Measurements from ENCODE around the gene MRGPRD. TPM values are rescaled to one million over a fixed set of nuclear protein-coding genes. Genes with fewer than 3 reads are reported as not detected.

Gene MRGPRD
- total and polyA plus RNA-seq, 2 of the 13 experiments (the other 11 are each of a cell fraction or from before 2014, with no cell fraction given), result not detected

DNA sequence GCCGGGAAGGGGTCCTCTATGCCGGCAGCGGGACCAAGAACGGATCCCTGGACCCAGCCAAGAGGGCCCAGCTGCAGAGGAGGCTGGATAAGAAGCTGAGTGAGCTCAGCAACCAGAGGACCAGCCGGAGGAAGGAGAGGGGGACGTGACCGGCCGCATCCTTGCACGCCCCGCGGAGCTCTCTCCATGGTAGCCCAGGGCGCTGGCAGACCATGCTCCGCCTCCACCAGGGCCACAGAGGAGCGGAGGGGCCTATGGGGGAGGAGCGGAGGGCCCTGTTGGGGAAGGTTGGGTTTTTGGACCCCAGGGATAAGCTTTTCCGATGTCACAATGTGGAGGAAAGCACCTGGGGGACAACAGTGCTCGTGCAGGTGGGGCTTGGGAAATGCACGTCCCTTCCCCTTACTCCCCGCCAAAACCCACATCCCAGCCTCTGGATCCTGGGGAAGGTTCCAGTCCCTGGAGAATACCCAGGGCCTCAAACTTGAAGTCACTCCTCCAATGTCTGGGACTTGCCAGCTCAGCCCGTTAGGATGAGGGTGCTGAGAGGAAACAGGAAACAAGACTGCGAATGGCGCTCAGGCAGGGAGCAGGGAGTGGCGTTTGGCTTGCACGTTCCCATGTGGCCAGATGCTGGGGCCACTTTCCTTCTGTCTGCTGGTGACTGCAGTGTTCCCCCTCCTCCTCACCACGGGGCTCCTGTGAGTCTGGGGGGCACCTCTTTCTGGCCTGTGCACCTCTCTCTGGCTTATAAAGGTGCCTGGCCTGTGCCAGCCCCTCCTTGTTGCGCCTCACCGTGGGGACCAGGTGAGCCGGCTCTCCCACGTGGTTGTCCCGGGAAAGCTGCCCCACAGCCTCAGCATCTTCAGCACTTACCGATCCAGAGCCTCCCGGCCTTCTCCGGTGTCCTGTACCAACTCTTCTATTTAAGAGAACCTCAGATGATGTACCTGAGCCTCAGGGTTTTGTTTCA lies 40.9 kb downstream of the MRGPRD start:
- Histone ChIP-seq H3K4me2 (ENCODE audit: low read depth, low read length) (no peak overlapping the region), H3K9ac (ENCODE audit: insufficient read depth, low read depth, low read length) (no peak overlapping the region), H2AFZ (ENCODE audit: low read length) (no peak overlapping the region), H3K4me3 (replicated peaks in 1 of 3; ENCODE audit: insufficient read depth in 1 of 3, low read depth in 2 of 3, low read length in 3 of 3) (no peak overlapping the region), H3K36me3 (replicated peaks in 1 of 2; ENCODE audit: control insufficient read depth in 1 of 2, insufficient read depth in 2 of 2, low read length in 2 of 2) (peaks cover 19 to 28% of the 10 kb centered on the region in 2 experiments; a peak in 4 of 5 replicates), H4K20me1 (ENCODE audit: insufficient read depth, low read length) (no peaks in the 10 kb centered on the region), H3K27me3 (ENCODE audit: control insufficient read depth in 1 of 2, insufficient read depth in 2 of 2, low read length in 2 of 2) (no peaks in the 10 kb centered on the region; a peak in 1 of 5 replicates), H3K9me3 (ENCODE audit: low read length) (no peaks in the 10 kb centered on the region), H3K4me1 (ENCODE audit: insufficient read depth, low read length) (no peaks in the 10 kb centered on the region), H3K27ac (ENCODE audit: extremely low read length, insufficient read depth, low read length) (no peak overlapping the region), H3K79me2 (ENCODE audit: insufficient read depth, low read length) (no peaks in the 10 kb centered on the region)
- BruUV-seq (replicated peaks), result no TSS peak
- DNase-seq (ENCODE audit: low spot score) (no peak), ATAC-seq (no peak; the same call in 2 of the 3 replicates), FAIRE-seq (no peak)
- CTCF ChIA-PET (ENCODE audit: low intra/inter-chr PET ratio, low total read pairs), result no interaction called here
- 93% methylated on average over 26 of the region's 33 CpGs for WGBS (ENCODE audit: low lambda C conversion rate)
- in situ Hi-C loops (cut with HindIII; ENCODE audit: extremely low pct_ligation_motif_present, low pct_unique_long_range_greater_than_20kb), result no loop called here
- POLR2A ChIA-PET, result no interaction called here
- TF ChIP-seq, protein P1, sequence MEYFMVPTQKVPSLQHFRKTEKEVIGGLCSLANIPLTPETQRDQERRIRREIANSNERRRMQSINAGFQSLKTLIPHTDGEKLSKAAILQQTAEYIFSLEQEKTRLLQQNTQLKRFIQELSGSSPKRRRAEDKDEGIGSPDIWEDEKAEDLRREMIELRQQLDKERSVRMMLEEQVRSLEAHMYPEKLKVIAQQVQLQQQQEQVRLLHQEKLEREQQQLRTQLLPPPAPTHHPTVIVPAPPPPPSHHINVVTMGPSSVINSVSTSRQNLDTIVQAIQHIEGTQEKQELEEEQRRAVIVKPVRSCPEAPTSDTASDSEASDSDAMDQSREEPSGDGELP (IDR thresholded peaks at IDR 0.05; ENCODE audit: borderline replicate concordance, low read depth), result no peak
- TF ChIP-seq ZNF615 (CRISPR knock-in tag; IDR thresholded peaks at IDR 0.05; ENCODE audit: borderline replicate concordance), result no peak
- TF ChIP-seq, protein P2, sequence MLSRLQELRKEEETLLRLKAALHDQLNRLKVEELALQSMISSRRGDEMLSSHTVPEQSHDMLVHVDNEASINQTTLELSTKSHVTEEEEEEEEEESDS (CRISPR knock-in tag; IDR thresholded peaks at IDR 0.05; ENCODE audit: borderline replicate concordance), result no peak
- intact Hi-C loops (cut with micrococcal nuclease; ENCODE audit: unreplicated experiment), result no loop called here

DNA sequence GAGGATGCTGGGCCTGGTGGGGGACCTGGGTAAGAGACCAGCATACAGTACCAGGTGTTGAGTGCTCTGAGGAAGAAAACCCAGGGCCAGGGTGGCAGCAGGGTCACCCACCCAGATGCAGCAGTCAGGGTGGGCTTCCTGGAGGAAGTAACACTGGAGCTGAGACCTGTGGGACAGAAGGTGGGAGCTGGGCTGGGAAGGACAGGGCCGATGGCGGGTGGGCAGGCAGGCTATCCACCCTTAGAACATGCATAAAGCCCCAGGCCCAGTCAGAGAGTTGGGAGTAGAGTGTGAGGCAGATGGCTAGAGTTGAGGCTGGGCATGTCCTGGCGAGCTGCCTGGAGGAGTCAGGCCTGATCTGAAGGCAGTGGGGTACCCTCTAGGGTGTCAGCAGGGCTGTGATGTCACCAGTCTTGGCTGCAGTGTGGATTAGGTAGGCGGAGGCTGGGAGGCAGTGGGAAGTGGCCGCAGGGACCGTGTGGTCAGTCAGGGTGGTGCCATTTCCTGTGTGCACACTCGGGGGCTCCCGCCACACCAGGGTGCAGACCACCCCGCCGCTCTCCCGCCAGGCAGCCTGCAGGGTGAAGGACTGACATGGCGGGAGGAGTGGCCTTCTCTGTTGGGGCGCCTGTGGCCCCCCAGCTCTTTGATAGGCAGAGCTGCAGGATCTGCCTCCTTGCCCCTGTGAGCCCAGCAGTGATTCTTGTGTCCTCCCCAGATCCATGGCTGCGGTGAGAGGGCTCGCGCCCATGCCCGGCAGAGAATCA lies 41.8 kb downstream of the MRGPRD start:
- in situ Hi-C loops (cut with HindIII; ENCODE audit: extremely low pct_ligation_motif_present, low pct_unique_long_range_greater_than_20kb) (no loop called here), intact Hi-C loops (cut with micrococcal nuclease; ENCODE audit: unreplicated experiment) (no loop called here)
- no TSS peak for BruUV-seq (replicated peaks)
- POLR2A ChIA-PET, result no interaction called here
- Histone ChIP-seq H2AFZ (ENCODE audit: low read length) (no peak overlapping the region), H3K79me2 (ENCODE audit: insufficient read depth, low read length) (no peaks in the 10 kb centered on the region), H3K27me3 (ENCODE audit: control insufficient read depth in 1 of 2, insufficient read depth in 2 of 2, low read length in 2 of 2) (no peaks in the 10 kb centered on the region; a peak in 1 of 5 replicates), H3K36me3 (replicated peaks in 1 of 2; ENCODE audit: control insufficient read depth in 1 of 2, insufficient read depth in 2 of 2, low read length in 2 of 2) (peaks cover 19 to 37% of the 10 kb centered on the region in 2 experiments; a peak in 4 of 5 replicates), H3K4me1 (ENCODE audit: insufficient read depth, low read length) (no peaks in the 10 kb centered on the region), H3K9ac (ENCODE audit: insufficient read depth, low read depth, low read length) (no peak overlapping the region), H3K4me2 (ENCODE audit: low read depth, low read length) (no peak overlapping the region), H3K9me3 (ENCODE audit: low read length) (no peaks in the 10 kb centered on the region), H3K4me3 (replicated peaks in 1 of 3; ENCODE audit: insufficient read depth in 1 of 3, low read depth in 2 of 3, low read length in 3 of 3) (no peak overlapping the region), H3K27ac (ENCODE audit: extremely low read length, insufficient read depth, low read length) (no peak overlapping the region), H4K20me1 (ENCODE audit: insufficient read depth, low read length) (no peaks in the 10 kb centered on the region)
- ATAC-seq (no peak), DNase-seq (ENCODE audit: low spot score) (no peak), FAIRE-seq (no peak)
- CTCF ChIA-PET (ENCODE audit: low intra/inter-chr PET ratio, low total read pairs), result no interaction called here
- WGBS (ENCODE audit: low lambda C conversion rate), result 83% methylated on average over 6 of the region's 17 CpGs
- TF ChIP-seq ZNF33A (CRISPR knock-in tag; IDR thresholded peaks at IDR 0.05; ENCODE audit: borderline replicate concordance) (no peak), MED8 (CRISPR knock-in tag; IDR thresholded peaks at IDR 0.05; ENCODE audit: insufficient replicate concordance) (no peak), ZKSCAN8 (CRISPR knock-in tag; IDR thresholded peaks at IDR 0.05; ENCODE audit: borderline replicate concordance) (no peak), HNRNPK (IDR thresholded peaks at IDR 0.05; ENCODE audit: low read depth, low read length, poor library complexity, severe bottlenecking) (no peak), CBX5 (CRISPR knock-in tag; IDR thresholded peaks at IDR 0.05; ENCODE audit: borderline replicate concordance) (no peak), NFIB (CRISPR knock-in tag; IDR thresholded peaks at IDR 0.05; ENCODE audit: borderline replicate concordance) (no peak)
- TF ChIP-seq, protein P3, sequence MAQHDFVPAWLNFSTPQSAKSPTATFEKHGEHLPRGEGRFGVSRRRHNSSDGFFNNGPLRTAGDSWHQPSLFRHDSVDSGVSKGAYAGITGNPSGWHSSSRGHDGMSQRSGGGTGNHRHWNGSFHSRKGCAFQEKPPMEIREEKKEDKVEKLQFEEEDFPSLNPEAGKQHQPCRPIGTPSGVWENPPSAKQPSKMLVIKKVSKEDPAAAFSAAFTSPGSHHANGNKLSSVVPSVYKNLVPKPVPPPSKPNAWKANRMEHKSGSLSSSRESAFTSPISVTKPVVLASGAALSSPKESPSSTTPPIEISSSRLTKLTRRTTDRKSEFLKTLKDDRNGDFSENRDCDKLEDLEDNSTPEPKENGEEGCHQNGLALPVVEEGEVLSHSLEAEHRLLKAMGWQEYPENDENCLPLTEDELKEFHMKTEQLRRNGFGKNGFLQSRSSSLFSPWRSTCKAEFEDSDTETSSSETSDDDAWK (CRISPR knock-in tag; IDR thresholded peaks at IDR 0.05), result no peak
- TF ChIP-seq, protein P4, sequence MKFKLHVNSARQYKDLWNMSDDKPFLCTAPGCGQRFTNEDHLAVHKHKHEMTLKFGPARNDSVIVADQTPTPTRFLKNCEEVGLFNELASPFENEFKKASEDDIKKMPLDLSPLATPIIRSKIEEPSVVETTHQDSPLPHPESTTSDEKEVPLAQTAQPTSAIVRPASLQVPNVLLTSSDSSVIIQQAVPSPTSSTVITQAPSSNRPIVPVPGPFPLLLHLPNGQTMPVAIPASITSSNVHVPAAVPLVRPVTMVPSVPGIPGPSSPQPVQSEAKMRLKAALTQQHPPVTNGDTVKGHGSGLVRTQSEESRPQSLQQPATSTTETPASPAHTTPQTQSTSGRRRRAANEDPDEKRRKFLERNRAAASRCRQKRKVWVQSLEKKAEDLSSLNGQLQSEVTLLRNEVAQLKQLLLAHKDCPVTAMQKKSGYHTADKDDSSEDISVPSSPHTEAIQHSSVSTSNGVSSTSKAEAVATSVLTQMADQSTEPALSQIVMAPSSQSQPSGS (CRISPR knock-in tag; IDR thresholded peaks at IDR 0.05), result no peak

Measured in HepG2 (cell line).